Stimulated activated CD4-positive, alpha-beta T cell treated with anti-CD3 and anti-CD28 coated beads, Interleukin-12 subunit alpha, Interleukin-12 subunit beta, amount 100 ng/mL, for 48 hours (primary cell): ENCODE measurements around the gene BTG3.

Experiments used
- DNase-seq, 3 donors: peaks; one replicate each; pipeline ENCODE4 v3.0.0-alpha.2; 2020; ENCODE audit warnings: low read depth in 2 of 3, low spot score in 1 of 3

Gene BTG3

GRCh38 chr21:17590430-17590829, 22.3 kb downstream of the BTG3 start:
- DNase-seq = no peak

- DNase-seq = peak in 1 of 3 donors; percentile 24
Measured at GRCh38 chr21:17585875-17586450, 26.7 kb downstream of the BTG3 start.

DNA sequence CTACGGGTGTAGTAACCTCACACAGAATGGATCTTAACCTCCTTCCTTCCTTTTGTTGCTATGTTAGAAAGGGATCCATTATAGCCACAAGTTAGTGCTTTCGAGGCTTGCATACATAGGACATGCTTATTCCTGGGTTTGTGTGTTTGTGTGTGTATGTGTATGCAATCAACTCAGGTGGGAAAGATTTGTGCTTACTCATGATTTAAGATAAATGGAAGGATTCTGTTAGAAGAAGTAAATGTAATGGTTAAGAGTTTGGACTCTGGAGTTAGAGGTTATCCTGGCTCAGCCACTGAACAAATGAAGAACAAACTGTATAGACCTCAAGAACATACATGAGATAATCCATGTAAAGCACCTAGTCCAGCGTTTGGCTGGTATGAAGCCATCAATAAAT, 28.8 kb downstream of the BTG3 start:
- DNase-seq = no peak

DNA sequence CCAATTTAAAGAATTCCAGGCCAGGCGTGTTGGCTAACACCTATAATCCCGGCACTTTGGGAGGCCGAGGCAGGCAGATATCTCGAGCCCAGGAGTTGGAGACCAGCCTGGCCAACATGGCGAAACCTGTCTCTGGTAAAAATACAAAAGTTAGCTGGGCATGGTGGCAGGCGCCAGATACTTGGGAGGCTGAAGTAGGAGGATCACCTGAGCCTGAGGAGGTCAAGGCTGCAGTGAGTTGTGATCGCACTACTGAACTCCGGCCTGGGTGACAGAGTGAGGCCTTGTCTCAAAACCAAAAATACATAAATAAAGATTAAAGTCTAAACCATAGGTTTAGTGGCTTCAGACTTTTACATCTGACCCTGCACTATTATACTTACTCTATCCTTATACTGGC, 32.4 kb downstream of the BTG3 start:
- no peak for DNase-seq

DNA sequence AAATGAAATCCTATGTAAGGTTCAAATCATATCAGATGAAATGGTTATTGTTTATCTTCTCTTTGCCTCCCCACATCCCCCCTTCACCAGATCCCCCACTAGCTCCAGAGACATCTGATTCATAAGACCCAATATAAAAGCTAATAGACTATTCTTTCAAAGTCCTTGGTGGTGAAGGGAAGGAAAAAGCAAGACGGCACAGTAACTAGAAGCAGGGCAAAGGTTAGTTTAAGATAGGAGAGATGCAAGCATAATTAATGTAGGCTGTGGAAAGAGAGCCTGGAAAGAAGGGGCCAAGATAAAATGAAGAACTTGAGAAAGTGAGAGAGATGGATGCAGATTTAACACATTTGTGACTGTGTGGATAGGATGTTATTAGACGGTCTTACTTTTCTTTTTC, 33.8 kb downstream of the BTG3 start:
- no peak for DNase-seq

- DNase-seq = no peak
Measured at GRCh38 chr21:17578162-17578561, 34.5 kb downstream of the BTG3 start.

GRCh38 chr21:17577701-17578100, 35.0 kb downstream of the BTG3 start:
- no peak for DNase-seq

- no peak for DNase-seq
Measured at GRCh38 chr21:17576080-17576835, 36.4 kb downstream of the BTG3 start.

- DNase-seq = no peak
Measured at GRCh38 chr21:17575076-17575475, 37.6 kb downstream of the BTG3 start.

DNA sequence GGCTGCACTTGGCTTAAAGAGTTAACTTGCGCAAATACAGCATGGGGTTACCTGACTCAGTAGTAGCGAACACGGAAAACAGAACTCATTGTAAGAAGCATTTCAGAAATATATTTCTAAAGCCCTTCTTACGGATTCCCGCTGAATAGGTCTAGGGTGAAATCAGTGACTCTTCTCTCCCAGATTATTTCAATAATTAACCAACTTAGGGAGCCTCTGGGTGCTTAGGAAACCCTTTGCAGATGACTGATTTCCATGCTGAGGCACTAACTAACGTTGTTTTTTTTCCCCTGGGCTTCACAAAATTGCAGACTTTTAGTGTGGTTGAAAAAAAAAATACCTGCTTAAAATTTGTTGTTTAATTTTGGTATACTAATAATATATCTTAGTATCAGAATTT, 40.3 kb downstream of the BTG3 start:
- no peak for DNase-seq

DNA sequence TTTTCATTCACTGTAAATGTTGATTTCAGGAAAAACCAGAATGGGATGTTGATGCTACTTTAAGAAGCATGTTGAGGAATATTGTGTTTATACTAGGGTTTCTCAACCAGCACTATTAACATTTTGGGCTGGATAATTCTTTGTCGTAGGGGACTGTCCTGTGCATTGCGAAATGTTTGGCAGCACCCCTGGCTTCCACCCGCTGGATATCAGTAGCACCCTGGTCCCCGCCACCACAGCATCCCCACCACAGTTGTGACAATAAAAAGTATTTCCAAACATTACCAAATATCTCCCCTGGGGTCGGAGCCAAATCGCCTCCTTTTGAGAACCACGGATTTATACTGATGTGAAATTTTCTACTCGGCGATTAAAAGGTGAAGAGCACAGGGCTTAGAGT, 41.9 kb downstream of the BTG3 start:
- DNase-seq = no peak

- no peak for DNase-seq
Measured at GRCh38 chr21:17560377-17561025, 52.2 kb downstream of the BTG3 start.

DNA sequence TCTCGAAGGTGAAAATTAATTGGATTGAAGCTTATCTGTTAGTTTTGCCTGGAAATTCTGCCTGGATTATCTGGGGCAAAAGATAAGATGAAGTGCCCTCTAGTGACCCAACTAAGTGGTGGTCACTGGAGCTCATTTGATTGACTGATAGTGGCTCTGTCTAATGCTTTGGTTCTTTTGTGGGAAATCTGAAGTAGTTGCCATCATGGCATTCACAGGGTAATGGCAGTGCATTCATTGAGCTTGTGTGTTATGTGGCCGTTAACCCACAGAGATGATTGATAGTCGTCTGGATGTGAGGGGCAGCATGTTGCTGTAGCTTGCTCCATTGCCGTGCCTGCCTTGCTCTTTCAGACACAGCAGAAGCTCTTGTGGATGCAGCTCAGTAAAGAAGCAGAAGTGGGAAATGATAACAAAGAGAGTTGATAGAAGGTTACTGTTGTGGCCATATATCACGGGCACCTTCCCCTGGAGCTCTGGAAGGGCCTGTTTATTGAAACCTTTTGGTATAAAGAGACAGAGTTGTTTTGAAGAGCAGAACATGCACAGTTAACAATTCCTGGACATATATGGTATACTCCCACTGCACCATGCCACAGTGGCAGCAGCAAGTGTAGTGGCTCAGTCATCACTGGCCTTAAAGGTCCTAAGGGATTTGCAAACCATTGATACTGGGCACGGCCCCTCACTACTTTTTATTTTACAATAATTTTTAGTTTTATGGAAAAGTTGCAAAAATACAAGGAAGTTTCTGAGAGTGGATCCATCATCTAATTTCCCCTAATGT, 57.8 kb downstream of the BTG3 start:
- no peak for DNase-seq

DNA sequence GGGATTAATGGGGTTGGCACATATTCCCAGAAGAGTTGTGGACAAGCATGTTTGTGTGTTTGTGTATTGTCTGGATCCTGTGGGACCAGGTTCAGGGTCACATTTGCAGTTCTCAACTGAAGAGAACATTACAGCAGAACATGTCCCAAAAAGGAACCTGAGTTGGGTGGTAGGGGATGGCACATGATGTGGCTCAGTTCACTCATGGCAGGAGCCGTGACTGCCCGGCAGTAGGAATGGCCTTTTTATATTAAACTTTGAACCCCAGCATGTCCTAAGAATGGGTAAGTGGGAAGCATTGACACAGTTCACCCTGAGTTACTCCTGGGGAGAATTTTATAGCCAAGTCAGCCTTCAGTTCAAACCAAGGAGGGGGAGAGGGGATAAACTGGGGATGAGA, 58.6 kb downstream of the BTG3 start:
- DNase-seq = no peak

- no peak for DNase-seq
Measured at GRCh38 chr21:17552410-17552809, 60.3 kb downstream of the BTG3 start.

DNA sequence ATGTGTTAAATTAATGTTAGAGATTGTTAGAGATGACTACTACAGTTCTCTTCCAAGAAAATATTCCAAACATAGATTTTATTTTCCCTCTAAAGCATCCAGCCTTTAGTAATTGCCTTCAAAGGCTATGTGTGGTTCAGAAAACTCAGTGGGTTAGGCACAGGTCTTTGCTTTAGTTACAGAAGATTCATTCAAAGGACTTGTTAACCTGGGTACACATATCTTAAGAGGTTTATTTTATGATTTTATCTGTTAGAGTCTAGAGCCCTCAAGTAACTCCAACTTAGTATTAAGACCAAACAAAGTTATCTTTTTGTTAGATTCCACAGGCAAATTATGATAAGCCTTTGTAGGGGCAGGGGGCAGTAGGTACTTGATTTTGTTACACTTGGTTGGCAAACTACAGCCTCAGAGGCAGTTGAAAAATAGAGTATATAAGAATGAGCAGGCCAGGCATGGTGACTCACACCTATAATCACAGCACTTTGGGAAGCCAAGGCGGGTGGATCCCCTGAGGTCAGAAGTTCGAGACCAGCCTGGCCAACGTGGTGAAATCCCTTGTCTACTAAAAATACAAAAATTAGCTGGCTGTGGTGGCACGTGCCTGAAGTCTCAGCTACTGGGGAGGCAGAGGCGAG, 61.9 kb downstream of the BTG3 start:
- DNase-seq = no peak

- no peak for DNase-seq
Measured at GRCh38 chr21:17548262-17548661, 64.4 kb downstream of the BTG3 start.

GRCh38 chr21:17545007-17545406, 67.7 kb downstream of the BTG3 start:
- no peak for DNase-seq
